Suprapubic skin (tissue), 4 donors: ENCODE results near the gene SF3A1. TPM values are rescaled to one million over a fixed set of nuclear protein-coding genes. Genes with fewer than 3 reads are reported as not detected.

ENCODE experiments used
- DNase-seq, 2 donors: peaks; one replicate each; pipeline ENCODE4 v3.0.0-alpha.2; 2019; ENCODE audit warnings: low spot score in 2 of 2
- H3K27ac ChIP-seq: fragments of 200-600 bp; sonication (generic); one replicate; pipeline ENCODE4 v1.5.1; 2019
- H3K27me3 ChIP-seq: fragments of 200-600 bp; sonication (generic); one replicate; pipeline ENCODE4 v1.5.1; 2019
- H3K36me3 ChIP-seq: fragments of 200-600 bp; sonication (generic); one replicate; pipeline ENCODE4 v1.5.1; 2019
- H3K4me1 ChIP-seq: fragments of 200-600 bp; sonication (generic); one replicate; pipeline ENCODE4 v1.5.1; 2019
- H3K4me3 ChIP-seq: fragments of 200-600 bp; sonication (generic); one replicate; pipeline ENCODE4 v1.5.1; 2019; ENCODE audit warnings: mild to moderate bottlenecking
- H3K9me3 ChIP-seq: fragments of 200-600 bp; sonication (generic); one replicate; pipeline ENCODE4 v1.5.1; 2019
- CTCF ChIP-seq, 2 donors: fragments of 200-600 bp in 1 of 2; fragments of 450-650 bp in 1 of 2; sonication (generic) in 1 of 2; IDR thresholded peaks; one replicate each; pipeline ENCODE4 v1.5.1; 2016 to 2019; ENCODE audit warnings: antibody characterized with exemption in 2 of 2, mild to moderate bottlenecking in 1 of 2, moderate library complexity in 1 of 2
- EP300 ChIP-seq: sonication (generic); formaldehyde crosslinking; IDR thresholded peaks from one replicate; pipeline ENCODE4 v1.6.1; 2017; ENCODE audit warnings: antibody characterized with exemption
- POLR2A ChIP-seq, 2 donors: fragments of 450-650 bp; IDR thresholded peaks; one replicate each; pipeline ENCODE4 v1.6.1; 2017; ENCODE audit warnings: antibody characterized with exemption in 2 of 2, mild to moderate bottlenecking in 2 of 2, moderate library complexity in 2 of 2
- POLR2AphosphoS5 ChIP-seq, 3 donors: sonication (generic); formaldehyde crosslinking; IDR thresholded peaks; one replicate each; pipeline ENCODE4 v1.6.1; 2017; ENCODE audit warnings: antibody characterized with exemption in 3 of 3
- WGBS: methylation state at CpG from one replicate; pipeline ENCODE4 v1.1.5; 2018; 5-methylcytosine and 5-hydroxymethylcytosine counted together
- total RNA-seq, 4 donors: library from RNA; depleted of rRNA; stranded (reverse); fragments of >200 nt; gene quantifications; one replicate each; pipeline ENCODE4 v1.1.0, GENCODE V29; 2016

The SF3A1 gene
- total RNA-seq, 4 donors from 2014 or later = 112 to 208 (median 152) TPM

DNA sequence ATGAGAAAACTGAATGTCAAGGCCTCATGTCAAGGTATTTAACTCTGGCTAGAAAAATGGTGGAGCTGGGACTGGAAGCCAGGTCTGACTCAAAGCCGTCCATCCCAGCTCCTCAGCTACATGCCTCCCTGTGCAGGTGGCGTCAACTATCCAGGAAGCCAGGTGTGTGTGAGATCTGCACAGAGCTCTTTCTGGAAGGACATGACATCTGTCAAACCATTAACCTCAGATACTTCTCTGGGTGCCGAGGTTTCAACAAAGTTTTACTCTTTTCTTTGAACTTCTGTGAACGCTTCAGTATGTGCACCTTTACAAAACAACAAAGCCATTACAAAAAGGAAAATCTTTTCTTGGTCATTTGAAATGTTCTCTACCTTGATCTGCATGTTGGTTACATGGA is 60.4 kb downstream of the SF3A1 start:
- no peak for TF ChIP-seq CTCF (IDR thresholded peaks at IDR 0.05)
- no peak for TF ChIP-seq POLR2AphosphoS5 (IDR thresholded peaks at IDR 0.05)
- TF ChIP-seq EP300 = no peak
- no peak for TF ChIP-seq POLR2A (IDR thresholded peaks at IDR 0.05)
- no peak for DNase-seq
- H3K27ac ChIP-seq = no peak overlapping the region
- H3K4me1 ChIP-seq = peaks cover 80% of the 10 kb centered on the region
- H3K36me3 ChIP-seq = peaks cover 92% of the 10 kb centered on the region
- no peaks in the 10 kb centered on the region for H3K9me3 ChIP-seq
- 80% methylated on average over 4 of the region's 4 CpGs for WGBS
- H3K27me3 ChIP-seq = no peaks in the 10 kb centered on the region
- H3K4me3 ChIP-seq = no peak overlapping the region

DNA sequence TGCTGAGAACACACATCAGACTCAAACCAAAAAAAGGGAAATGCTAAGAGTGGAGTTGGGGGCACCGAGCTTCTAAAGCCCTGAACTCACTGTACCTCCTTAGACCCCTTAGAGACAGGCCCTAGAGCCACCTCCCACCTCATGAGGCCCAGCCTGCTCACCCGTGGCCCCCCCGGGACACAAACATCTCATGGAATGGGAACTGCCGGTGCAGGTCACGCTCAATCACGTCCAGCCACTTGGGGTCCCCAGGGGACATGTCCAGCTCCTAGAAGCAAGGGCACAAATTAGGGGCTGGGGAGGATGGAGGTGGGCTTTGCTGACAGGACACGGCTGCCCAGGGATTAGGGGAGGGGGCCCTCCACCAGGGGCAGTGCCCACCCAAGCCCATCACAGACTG is 61.1 kb downstream of the SF3A1 start:
- Histone ChIP-seq H3K27ac (no peak overlapping the region), H3K4me1 (peaks cover 80% of the 10 kb centered on the region), H3K36me3 (peaks cover 85% of the 10 kb centered on the region), H3K27me3 (no peaks in the 10 kb centered on the region), H3K4me3 (no peak overlapping the region), H3K9me3 (no peaks in the 10 kb centered on the region)
- no peak for DNase-seq
- no peak for TF ChIP-seq EP300
- no peak for TF ChIP-seq POLR2A (IDR thresholded peaks at IDR 0.05)
- no peak for TF ChIP-seq POLR2AphosphoS5 (IDR thresholded peaks at IDR 0.05)
- no peak for TF ChIP-seq CTCF (IDR thresholded peaks at IDR 0.05)
- WGBS = 85% methylated on average over 7 of the region's 7 CpGs

DNA sequence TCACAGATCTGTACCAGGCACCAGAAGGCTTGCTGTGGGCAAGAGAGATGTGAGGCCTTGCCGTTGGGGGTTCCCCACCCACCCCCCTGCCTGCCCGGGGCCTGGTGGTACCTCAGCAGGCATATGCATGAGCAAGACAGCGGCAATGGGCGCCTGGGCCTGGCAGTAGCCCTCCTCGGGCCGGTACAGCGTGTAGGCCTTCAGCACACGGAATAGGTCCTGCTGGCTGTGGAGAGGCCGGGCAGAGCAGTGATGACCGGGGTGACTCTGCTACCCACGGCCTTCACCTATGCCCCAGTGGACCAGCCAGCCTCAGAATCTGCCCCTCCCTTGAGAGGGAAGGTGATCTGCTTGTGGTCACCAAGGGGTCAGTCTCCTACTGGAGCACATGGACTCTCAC is 61.9 kb downstream of the SF3A1 start:
- Histone ChIP-seq H3K27me3 (no peaks in the 10 kb centered on the region), H3K4me3 (no peak overlapping the region), H3K9me3 (no peaks in the 10 kb centered on the region), H3K27ac (no peak overlapping the region), H3K4me1 (peaks cover 85% of the 10 kb centered on the region), H3K36me3 (peaks cover 79% of the 10 kb centered on the region)
- DNase-seq = no peak
- WGBS = 91% methylated on average over 8 of the region's 11 CpGs
- TF ChIP-seq POLR2AphosphoS5 (IDR thresholded peaks at IDR 0.05) (no peak), POLR2A (IDR thresholded peaks at IDR 0.05) (no peak), EP300 (no peak), CTCF (IDR thresholded peaks at IDR 0.05) (no peak)

- DNase-seq = no peak
- Histone ChIP-seq H3K27ac (no peak overlapping the region), H3K27me3 (no peaks in the 10 kb centered on the region), H3K9me3 (no peaks in the 10 kb centered on the region), H3K4me1 (peaks cover 83% of the 10 kb centered on the region), H3K36me3 (peaks cover 73% of the 10 kb centered on the region), H3K4me3 (no peak overlapping the region)
- TF ChIP-seq POLR2AphosphoS5 (IDR thresholded peaks at IDR 0.05) (no peak), POLR2A (IDR thresholded peaks at IDR 0.05) (no peak), CTCF (IDR thresholded peaks at IDR 0.05) (no peak), EP300 (no peak)
- 84% methylated on average over 3 of the region's 9 CpGs for WGBS
Measured at GRCh38 chr22:30294066-30294465, 62.6 kb downstream of the SF3A1 start.

DNA sequence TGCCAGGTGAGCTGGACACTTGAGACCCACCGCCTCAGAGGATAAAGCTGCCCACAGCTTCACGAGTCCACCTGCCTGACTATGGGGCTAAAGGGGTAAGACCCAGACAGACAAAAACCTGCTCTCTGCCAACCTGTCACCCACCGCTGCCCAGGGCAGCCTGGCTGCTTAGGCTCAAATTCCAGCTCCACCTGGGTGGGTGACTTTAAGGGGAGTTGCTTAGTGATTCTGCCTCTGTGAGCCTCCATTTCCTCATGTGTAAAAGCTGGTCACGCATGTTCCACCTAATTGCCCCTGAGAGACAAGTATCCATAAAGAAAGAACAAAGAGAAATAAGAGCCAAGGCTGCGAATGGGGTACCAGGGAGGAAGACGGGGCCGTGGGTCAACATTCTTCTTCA is 63.7 kb downstream of the SF3A1 start:
- Histone ChIP-seq H3K27ac (no peak overlapping the region), H3K4me1 (peaks cover 83% of the 10 kb centered on the region)
- WGBS = 71% methylated on average over 6 of the region's 7 CpGs

More for the DNA sequence above, 63.7 kb downstream of the SF3A1 start:
- Histone ChIP-seq H3K4me3 (no peak overlapping the region), H3K27me3 (no peaks in the 10 kb centered on the region), H3K36me3 (peaks cover 63% of the 10 kb centered on the region), H3K9me3 (no peaks in the 10 kb centered on the region)
- DNase-seq = no peak
- TF ChIP-seq EP300 (no peak), POLR2AphosphoS5 (IDR thresholded peaks at IDR 0.05) (no peak), CTCF (IDR thresholded peaks at IDR 0.05) (no peak), POLR2A (IDR thresholded peaks at IDR 0.05) (no peak)
